C4-2B (cell line): ENCODE results near the gene RHOXF2.
A peak's percentile ranks its signal among the peaks of the same experiment; 100 is the strongest.
"Not testable (repeated sequence)": the region's sequence is repeated elsewhere in the genome, so short reads cannot be mapped to it uniquely, and the experiment has no call there.

Source experiments
- H3K27ac ChIP-seq: fragments of 450-650 bp; 2 replicates; pipeline ENCODE4 v1.5.1; 2017
- CTCF ChIP-seq: fragments of 450-650 bp; conservative IDR thresholded peaks from 2 replicates; pipeline ENCODE4 v1.5.1; 2017; ENCODE audit warnings: mild to moderate bottlenecking
- ZFX ChIP-seq: fragments of 450-650 bp; IDR thresholded peaks from 2 replicates; pipeline ENCODE4 v1.6.1; 2017

Gene RHOXF2

DNA sequence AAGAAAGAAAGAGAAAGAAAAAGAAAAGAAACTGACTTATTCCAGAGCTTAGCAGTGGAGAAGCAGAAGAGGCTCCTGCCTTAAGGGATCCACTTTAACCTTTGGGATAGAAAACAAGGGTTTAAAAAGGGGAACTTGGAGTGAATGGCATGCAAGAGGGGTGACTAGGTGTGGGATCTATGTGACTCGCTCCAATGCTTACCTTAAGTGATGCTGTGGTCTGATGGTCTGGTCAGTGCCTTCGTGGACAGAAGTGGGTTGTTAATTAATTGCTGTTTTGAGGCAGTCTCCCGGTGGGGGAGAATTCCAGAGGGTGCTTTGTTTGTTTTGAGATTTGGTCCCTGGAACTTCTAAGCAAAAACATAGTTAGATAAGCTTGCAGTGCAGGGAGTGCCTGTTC is 21.6 kb upstream of the RHOXF2 start:
- TF ChIP-seq ZFX (no peak), CTCF (no peak)
- no peak overlapping the region for H3K27ac ChIP-seq

DNA sequence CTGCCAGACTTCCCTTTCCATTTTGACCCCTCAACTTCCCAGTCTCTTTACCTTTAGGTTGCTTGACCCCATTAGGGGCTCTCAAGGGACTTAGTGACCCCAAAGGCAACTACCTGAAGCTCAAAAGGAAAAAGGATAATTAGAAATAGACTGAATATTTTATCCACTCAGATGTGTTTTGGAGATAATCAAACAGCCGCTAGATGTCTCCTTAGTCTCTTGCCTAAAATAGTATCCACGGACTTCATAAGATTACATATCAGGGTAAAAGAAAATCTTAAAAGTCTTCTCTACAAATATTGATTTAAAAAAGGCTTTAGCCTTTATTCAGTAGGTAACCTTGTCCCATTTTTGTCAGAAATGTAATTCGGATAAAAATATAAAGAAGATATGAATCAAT is 21.0 kb upstream of the RHOXF2 start:
- no peak overlapping the region for H3K27ac ChIP-seq
- TF ChIP-seq ZFX = no peak
- peak; percentile 54 for TF ChIP-seq CTCF

- TF ChIP-seq ZFX (no peak), CTCF (no peak)
- no peak overlapping the region for H3K27ac ChIP-seq
Observed at GRCh38 chrX:120140293-120140981, 18.0 kb upstream of the RHOXF2 start.

DNA sequence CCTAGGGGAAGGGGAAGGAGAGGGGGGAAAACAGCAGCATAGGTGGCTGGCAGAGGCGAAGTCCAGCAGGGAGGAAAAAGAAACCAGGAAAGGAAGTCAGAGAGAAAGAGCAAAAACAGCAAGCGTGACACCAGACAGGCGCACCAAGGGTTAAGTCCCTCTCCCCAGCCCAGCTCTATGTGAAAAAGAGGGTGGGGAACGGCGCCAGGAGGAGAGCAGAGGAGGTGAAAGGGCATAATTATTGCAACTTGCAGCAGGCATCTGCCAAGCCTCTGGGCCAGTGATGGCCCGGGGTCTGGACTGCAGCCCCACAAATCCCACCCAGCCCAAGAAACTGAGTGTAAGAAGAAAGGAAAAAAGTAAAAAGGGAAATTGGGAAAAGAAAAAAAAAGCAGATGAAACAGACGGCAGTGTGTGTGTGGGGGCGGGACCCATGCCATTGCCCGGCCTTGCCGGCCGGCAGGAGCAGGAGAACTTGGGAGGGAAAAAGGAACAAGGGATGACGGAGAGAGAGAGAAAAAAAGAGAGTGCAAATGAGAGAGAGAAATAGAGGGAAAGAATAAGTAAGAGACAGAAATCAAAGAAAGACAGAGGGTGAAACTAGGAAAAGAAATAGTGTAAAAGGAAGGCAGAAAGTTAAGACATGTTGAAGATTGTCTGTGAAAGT is 14.1 kb upstream of the RHOXF2 start:
- H3K27ac ChIP-seq = no peak overlapping the region
- TF ChIP-seq ZFX = no peak
- TF ChIP-seq CTCF = no peak

DNA sequence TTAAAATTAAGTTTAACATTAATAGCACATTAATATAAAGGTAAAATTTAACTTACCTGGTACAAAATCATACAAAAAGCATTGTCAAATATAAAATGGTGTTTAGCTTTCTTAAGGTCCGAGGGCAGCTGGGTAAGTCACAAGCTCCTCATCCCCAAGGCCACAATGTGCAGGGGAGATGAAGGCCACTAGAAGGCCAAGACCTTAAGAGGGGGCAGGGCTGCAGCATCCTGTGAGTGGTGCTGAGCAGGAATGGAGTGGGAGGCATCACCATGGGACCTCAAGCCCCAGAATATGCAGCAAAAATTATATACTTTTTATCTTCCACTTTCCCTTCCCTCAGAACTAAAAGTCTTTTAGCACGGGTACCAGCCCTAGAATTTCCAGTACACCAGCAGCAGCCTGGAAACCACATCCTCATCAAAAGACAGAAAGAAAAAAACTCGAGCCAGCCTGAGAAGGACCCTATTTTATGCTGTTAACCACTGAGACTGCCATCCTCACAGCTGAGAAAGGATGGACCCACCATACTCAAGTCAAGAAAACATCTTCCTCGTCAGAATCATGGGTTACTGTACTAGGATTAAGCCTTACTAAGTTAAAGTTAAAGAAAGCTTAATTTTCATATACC is 13.0 kb upstream of the RHOXF2 start:
- TF ChIP-seq ZFX (no peak), CTCF (no peak)
- no peak overlapping the region for H3K27ac ChIP-seq

DNA sequence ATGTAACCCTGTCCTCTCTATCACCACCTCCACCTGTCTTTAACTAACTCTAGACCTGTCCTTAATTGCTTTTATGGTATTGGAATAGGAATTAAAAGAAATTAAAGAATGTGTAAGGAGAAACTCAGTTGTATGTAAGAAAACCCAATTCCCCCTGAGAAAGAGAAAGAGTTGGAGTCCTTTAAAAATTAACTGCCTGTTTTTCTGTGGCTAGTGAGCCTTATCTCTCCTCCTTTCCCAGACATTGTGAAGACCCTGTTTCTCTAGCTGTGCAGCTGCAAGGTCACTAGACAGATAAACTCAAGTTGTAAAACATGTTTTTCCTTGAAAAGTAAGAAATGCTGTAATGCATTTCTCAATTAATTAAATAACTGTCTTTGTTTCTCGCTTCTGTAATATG is 12.1 kb upstream of the RHOXF2 start:
- H3K27ac ChIP-seq = not testable (repeated sequence)

- no peak overlapping the region for H3K27ac ChIP-seq
- TF ChIP-seq ZFX = no peak
- no peak for TF ChIP-seq CTCF
Observed at GRCh38 chrX:120147537-120147936, 10.9 kb upstream of the RHOXF2 start.

GRCh38 chrX:120150109-120150744 is 8.2 kb upstream of the RHOXF2 start:
- not testable (repeated sequence) for H3K27ac ChIP-seq

- H3K27ac ChIP-seq = not testable (repeated sequence)
Observed at GRCh38 chrX:120159086-120159485, 673 bp downstream of the RHOXF2 start.

DNA sequence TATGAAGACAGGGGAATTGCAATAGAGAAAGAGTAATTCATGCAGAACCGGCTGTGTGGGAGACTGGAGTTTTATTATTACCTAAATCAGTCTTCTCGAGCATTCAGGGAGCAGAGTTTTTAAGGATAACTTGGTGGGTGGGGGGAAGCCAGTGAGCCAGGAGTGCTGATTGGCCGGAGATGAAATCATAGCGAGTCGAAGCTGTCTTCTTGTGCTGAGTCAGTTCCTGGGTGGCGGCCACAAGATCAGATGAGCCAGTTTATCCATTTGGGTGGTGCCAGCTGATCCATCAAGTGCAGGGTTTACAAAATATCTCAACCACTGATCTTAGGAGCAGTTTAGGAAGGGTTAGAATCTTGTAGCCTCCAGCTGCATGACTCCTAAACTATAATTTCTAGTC is 34.8 kb downstream of the RHOXF2 start:
- H3K27ac ChIP-seq = not testable (repeated sequence)

DNA sequence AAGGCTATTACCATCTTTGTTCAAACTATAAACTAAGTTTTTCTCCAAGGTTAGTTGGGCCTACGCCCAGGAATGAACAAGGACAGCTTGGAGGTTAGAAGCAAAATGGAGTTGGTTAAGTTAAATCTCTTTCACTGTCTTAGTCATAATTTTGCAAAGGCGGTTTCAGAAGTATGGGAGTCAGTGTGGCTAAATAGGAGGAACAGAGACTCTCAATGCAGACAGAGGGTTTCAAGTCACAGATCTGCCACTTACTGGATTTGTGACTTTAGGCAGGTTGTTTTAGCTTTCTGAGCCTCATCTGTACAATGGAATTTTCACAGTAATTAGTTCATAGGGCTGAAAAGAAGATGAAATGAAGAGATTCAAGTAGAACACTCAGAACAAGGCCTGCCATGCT is 35.3 kb downstream of the RHOXF2 start:
- H3K27ac ChIP-seq = not testable (repeated sequence)

DNA sequence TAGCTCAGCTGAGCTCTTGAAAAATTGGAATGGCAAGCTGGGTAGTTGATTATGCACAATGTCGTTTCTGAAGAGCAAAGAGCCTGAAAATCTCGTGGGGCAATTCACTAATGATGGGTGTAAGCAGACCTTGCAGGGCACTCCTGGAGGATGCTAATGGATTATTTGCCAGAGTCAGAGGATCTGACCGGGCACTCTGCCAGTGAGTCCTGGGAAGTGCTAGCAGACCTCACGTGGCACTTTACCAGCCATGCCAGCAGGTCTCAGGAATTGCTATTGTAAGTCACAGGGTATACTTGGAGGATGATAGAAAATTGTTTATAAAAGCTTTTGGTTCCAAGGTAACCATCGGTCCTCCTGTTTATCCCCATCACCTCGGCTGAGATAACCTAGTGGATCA is 37.4 kb downstream of the RHOXF2 start:
- not testable (repeated sequence) for H3K27ac ChIP-seq
